ENCODE measurements around the gene FHL5. TPM values are rescaled to one million over a fixed set of nuclear protein-coding genes. Genes with fewer than 3 reads are reported as not detected.

The FHL5 gene
- total RNA-seq, 2 experiments from 2014 or later, result not detected

GRCh38 chr6:96656567-96656966 lies 93.6 kb downstream of the FHL5 start:
- CTCF ChIA-PET, result interaction anchor here (0.7 kb wide), 1 partner anchor 19 kb away, joined by 3 read pairs; no protein-coding TSS in a partner anchor
- Mint-ChIP-seq H3K4me3 (no peak overlapping the region), H3K4me1 (ENCODE audit: low read depth) (peaks cover 4% of the 10 kb centered on the region), H3K9me3 (peaks cover 3% of the 10 kb centered on the region), H3K27ac (no peak overlapping the region), H3K27me3 (peaks cover 24% of the 10 kb centered on the region), H3K36me3 (ENCODE audit: low read depth) (no peaks in the 10 kb centered on the region)
- ATAC-seq (no peak), DNase-seq (no peak)
- POLR2A ChIA-PET, result no interaction called here
- TF ChIP-seq CTCF (IDR thresholded peaks at IDR 0.05), result no peak
- intact Hi-C loops (cut with micrococcal nuclease), result no loop called here

GRCh38 chr6:96657344-96657743 lies 94.4 kb downstream of the FHL5 start:
- no peak for TF ChIP-seq CTCF (IDR thresholded peaks at IDR 0.05)
- intact Hi-C loops (cut with micrococcal nuclease), result no loop called here
- DNase-seq, result no peak

DNA sequence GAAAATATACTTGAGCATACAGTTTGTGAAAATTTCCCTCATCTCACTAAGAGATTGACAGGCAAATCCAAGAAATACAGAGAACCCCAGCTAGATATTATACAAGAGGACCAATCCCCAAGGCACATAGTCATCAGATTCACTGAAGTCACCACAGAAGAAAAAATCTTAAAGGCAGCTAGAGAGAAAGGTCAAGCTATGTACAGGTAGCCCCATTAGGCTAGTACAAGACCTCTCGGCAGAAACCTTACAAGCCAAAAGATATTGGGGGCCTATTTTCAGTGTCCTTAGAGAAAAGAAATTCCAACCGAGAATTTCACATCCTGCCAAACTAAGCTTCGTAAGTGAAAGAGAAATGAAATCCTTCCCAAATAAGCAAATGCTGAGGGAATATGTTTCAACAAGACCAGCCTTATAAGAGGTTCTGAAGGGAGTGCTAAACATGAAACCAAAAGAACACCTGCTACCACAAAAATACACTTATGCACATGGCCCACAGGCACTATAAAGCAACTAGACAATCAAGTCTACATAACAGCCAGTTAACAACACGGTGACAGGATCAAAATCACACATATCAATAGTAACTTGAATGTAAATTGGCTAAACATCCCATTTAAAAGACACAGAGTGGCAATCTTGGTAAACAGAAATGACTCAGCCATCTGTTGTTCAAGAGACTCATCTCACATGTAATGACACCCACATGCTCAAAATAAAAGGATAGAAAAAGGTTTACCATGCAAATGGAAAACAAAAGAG lies 96.3 kb downstream of the FHL5 start:
- Mint-ChIP-seq H3K9me3 (peaks cover 4% of the 10 kb centered on the region), H3K27ac (no peak overlapping the region), H3K27me3 (peaks cover 14% of the 10 kb centered on the region), H3K4me1 (ENCODE audit: low read depth) (no peaks in the 10 kb centered on the region), H3K36me3 (ENCODE audit: low read depth) (no peaks in the 10 kb centered on the region), H3K4me3 (no peak overlapping the region)
- POLR2A ChIA-PET, result no interaction called here
- TF ChIP-seq CTCF (IDR thresholded peaks at IDR 0.05), result no peak
- DNase-seq, result no peak
- intact Hi-C loops (cut with micrococcal nuclease), result no loop called here
- CTCF ChIA-PET, result no interaction called here
- ATAC-seq, result no peak

More at GRCh38 chr6:96657344-96657743, 94.4 kb downstream of the FHL5 start:
- no peak for ATAC-seq
- no peak overlapping the region for H3K27ac Mint-ChIP-seq
- H3K4me1 Mint-ChIP-seq (ENCODE audit: low read depth), result no peaks in the 10 kb centered on the region
- H3K4me3 Mint-ChIP-seq, result no peak overlapping the region
- H3K9me3 Mint-ChIP-seq, result peaks cover 3% of the 10 kb centered on the region
- ChIA-PET POLR2A (no interaction called here), CTCF (interaction anchor here (0.7 kb wide), 1 partner anchor 20 kb away, joined by 3 read pairs; no protein-coding TSS in a partner anchor)
- H3K36me3 Mint-ChIP-seq (ENCODE audit: low read depth), result no peaks in the 10 kb centered on the region
- H3K27me3 Mint-ChIP-seq, result peaks cover 19% of the 10 kb centered on the region

Other genes starting within 250 kb of the FHL5 start
- gene UFL1, start 41.3 kb upstream of the FHL5 start, total RNA-seq, result 10 to 100 TPM; 28.6 to 30.8 TPM

All from activated CD8-positive, alpha-beta T cell treated with anti-CD3 and anti-CD28 coated beads for 36 hours (primary cell).